Measurements from ENCODE around the gene SLC22A15. TPM values are rescaled to one million over a fixed set of nuclear protein-coding genes. Genes with fewer than 3 reads are reported as not detected.
A peak's percentile ranks its signal among the peaks of the same experiment; 100 is the strongest.
"Not testable (repeated sequence)": the region's sequence is repeated elsewhere in the genome, so short reads cannot be mapped to it uniquely, and the experiment has no call there.

The SLC22A15 gene
- total and polyA plus RNA-seq, 2 donors (not counting 1 experiment from before 2014, with no cell fraction given): 4.9 to 21.0 TPM

DNA sequence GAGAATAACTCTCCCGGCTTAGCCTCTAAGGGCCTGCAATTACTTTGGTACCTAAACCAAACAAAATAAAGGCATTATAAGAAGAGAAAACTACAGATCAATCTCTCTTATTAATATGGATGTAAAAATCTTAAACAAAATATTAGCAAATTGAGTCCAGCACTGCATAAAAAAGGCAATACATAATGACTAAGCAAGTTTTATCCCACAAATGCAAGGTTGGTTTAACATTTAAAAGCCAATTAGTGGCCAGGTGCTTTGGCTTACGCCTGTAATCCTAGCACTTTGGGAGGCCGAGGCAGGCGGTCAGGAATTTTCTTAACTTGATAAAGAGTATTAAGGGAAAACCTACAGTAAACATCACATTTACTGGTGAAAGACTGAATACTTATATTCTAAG lies 67.8 kb downstream of the SLC22A15 start:
- Histone ChIP-seq H3K27me3 (ENCODE audit: control insufficient read depth, insufficient read depth, low read length) (no peaks in the 10 kb centered on the region), H3K36me3 (ENCODE audit: control insufficient read depth, insufficient read depth, low read length) (no peaks in the 10 kb centered on the region), H3K4me1 (ENCODE audit: control insufficient read depth, extremely low read depth, insufficient read depth, low read length) (no peaks in the 10 kb centered on the region), H3K4me3 (replicated peaks in 1 of 4; ENCODE audit: control extremely low read depth in 1 of 4, insufficient read depth in 1 of 4, low read depth in 3 of 4, low read length in 4 of 4) (no peak overlapping the region), H2AFZ (ENCODE audit: low read length) (no peak overlapping the region), H3K27ac (ENCODE audit: insufficient read depth, low read length) (no peak overlapping the region), H4K20me1 (ENCODE audit: control insufficient read depth, extremely low read depth, insufficient read depth, low read length) (no peaks in the 10 kb centered on the region), H3K9ac (ENCODE audit: insufficient read depth, low read length) (no peak overlapping the region), H3K79me2 (ENCODE audit: control insufficient read depth, insufficient read depth, low read length) (no peaks in the 10 kb centered on the region), H3K4me2 (ENCODE audit: extremely low read depth, insufficient read depth, low read length) (no peak overlapping the region), H3K9me3 (ENCODE audit: control insufficient read depth, insufficient read depth, low read depth, low read length) (no peaks in the 10 kb centered on the region)
- no peak for DNase-seq (ENCODE audit: low read depth in 2 of 2)
- TF ChIP-seq CTCF (conservative IDR thresholded peaks at IDR 0.05 in 1 of 2, IDR thresholded peaks at IDR 0.05 in 1 of 2; ENCODE audit: low read depth in 1 of 2, low read length in 2 of 2) (no peak), EZH2 (IDR thresholded peaks at IDR 0.05; ENCODE audit: low read length, missing control alignments) (no peak)

- H3K4me2 ChIP-seq (ENCODE audit: extremely low read depth, insufficient read depth, low read length); H3K4me3 ChIP-seq (replicated peaks in 1 of 4; ENCODE audit: control extremely low read depth in 1 of 4, insufficient read depth in 1 of 4, low read depth in 3 of 4, low read length in 4 of 4); H3K4me1 ChIP-seq (ENCODE audit: control insufficient read depth, extremely low read depth, insufficient read depth, low read length); H2AFZ ChIP-seq (ENCODE audit: low read length); H3K9me3 ChIP-seq (ENCODE audit: control insufficient read depth, insufficient read depth, low read depth, low read length); H3K9ac ChIP-seq (ENCODE audit: insufficient read depth, low read length); H3K27me3 ChIP-seq (ENCODE audit: control insufficient read depth, insufficient read depth, low read length); H3K36me3 ChIP-seq (ENCODE audit: control insufficient read depth, insufficient read depth, low read length); H3K79me2 ChIP-seq (ENCODE audit: control insufficient read depth, insufficient read depth, low read length); H4K20me1 ChIP-seq (ENCODE audit: control insufficient read depth, extremely low read depth, insufficient read depth, low read length); H3K27ac ChIP-seq (ENCODE audit: insufficient read depth, low read length); DNase-seq (ENCODE audit: low read depth in 2 of 2): not testable (repeated sequence)
Measured at GRCh38 chr1:116046933-116047332, 70.6 kb downstream of the SLC22A15 start.

GRCh38 chr1:116051896-116052295 lies 75.6 kb downstream of the SLC22A15 start:
- not testable (repeated sequence) for H3K79me2 ChIP-seq (ENCODE audit: control insufficient read depth, insufficient read depth, low read length); H3K4me2 ChIP-seq (ENCODE audit: extremely low read depth, insufficient read depth, low read length); H4K20me1 ChIP-seq (ENCODE audit: control insufficient read depth, extremely low read depth, insufficient read depth, low read length); H3K36me3 ChIP-seq (ENCODE audit: control insufficient read depth, insufficient read depth, low read length); H3K9me3 ChIP-seq (ENCODE audit: control insufficient read depth, insufficient read depth, low read depth, low read length); H3K4me1 ChIP-seq (ENCODE audit: control insufficient read depth, extremely low read depth, insufficient read depth, low read length); H3K27ac ChIP-seq (ENCODE audit: insufficient read depth, low read length); H2AFZ ChIP-seq (ENCODE audit: low read length); H3K4me3 ChIP-seq (replicated peaks in 1 of 4; ENCODE audit: control extremely low read depth in 1 of 4, insufficient read depth in 1 of 4, low read depth in 3 of 4, low read length in 4 of 4); DNase-seq (ENCODE audit: low read depth in 2 of 2); H3K27me3 ChIP-seq (ENCODE audit: control insufficient read depth, insufficient read depth, low read length); H3K9ac ChIP-seq (ENCODE audit: insufficient read depth, low read length)

DNA sequence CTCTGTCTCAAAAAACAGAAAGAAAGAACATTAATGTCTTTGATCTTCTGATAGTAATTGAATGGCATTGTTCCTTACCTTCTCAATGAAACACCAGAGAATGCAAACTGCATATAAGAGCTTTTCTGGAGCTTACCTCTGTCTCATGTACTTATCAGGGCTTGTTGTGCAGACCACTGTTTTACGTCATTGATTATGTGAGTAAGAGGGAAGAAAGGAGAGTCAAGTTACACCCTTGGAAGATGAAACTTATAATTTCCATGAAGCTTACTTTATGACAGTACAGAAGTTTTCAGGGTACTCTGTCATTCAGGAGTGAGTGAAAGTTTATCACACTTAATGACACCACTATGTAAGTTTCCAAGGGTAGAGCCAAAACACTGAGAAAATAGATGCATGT lies 85.9 kb downstream of the SLC22A15 start:
- no peak overlapping the region for H3K27ac ChIP-seq (ENCODE audit: insufficient read depth, low read length)
- TF ChIP-seq EZH2 (IDR thresholded peaks at IDR 0.05; ENCODE audit: low read length, missing control alignments) (no peak), CTCF (conservative IDR thresholded peaks at IDR 0.05 in 1 of 2, IDR thresholded peaks at IDR 0.05 in 1 of 2; ENCODE audit: low read depth in 1 of 2, low read length in 2 of 2) (no peak)
- no peaks in the 10 kb centered on the region for H4K20me1 ChIP-seq (ENCODE audit: control insufficient read depth, extremely low read depth, insufficient read depth, low read length)
- no peak overlapping the region for H3K4me3 ChIP-seq (replicated peaks in 1 of 4; ENCODE audit: control extremely low read depth in 1 of 4, insufficient read depth in 1 of 4, low read depth in 3 of 4, low read length in 4 of 4)
- no peak overlapping the region for H3K4me2 ChIP-seq (ENCODE audit: extremely low read depth, insufficient read depth, low read length)
- H3K9me3 ChIP-seq (ENCODE audit: control insufficient read depth, insufficient read depth, low read depth, low read length): no peaks in the 10 kb centered on the region
- H3K27me3 ChIP-seq (ENCODE audit: control insufficient read depth, insufficient read depth, low read length): no peaks in the 10 kb centered on the region
- no peaks in the 10 kb centered on the region for H3K36me3 ChIP-seq (ENCODE audit: control insufficient read depth, insufficient read depth, low read length)
- H2AFZ ChIP-seq (ENCODE audit: low read length): no peak overlapping the region
- peak in 1 of 2 donors; percentile 52 for DNase-seq (ENCODE audit: low read depth in 2 of 2)
- no peaks in the 10 kb centered on the region for H3K79me2 ChIP-seq (ENCODE audit: control insufficient read depth, insufficient read depth, low read length)
- H3K9ac ChIP-seq (ENCODE audit: insufficient read depth, low read length): no peak overlapping the region
- H3K4me1 ChIP-seq (ENCODE audit: control insufficient read depth, extremely low read depth, insufficient read depth, low read length): peaks cover 6% of the 10 kb centered on the region
